Mesenteric fat pad (tissue), 1 donor: ENCODE measurements around the gene MZB1. TPM values are rescaled to one million over a fixed set of nuclear protein-coding genes. Genes with fewer than 3 reads are reported as not detected.
A peak's percentile ranks its signal among the peaks of the same experiment; 100 is the strongest.
"Not testable (repeated sequence)": the region's sequence is repeated elsewhere in the genome, so short reads cannot be mapped to it uniquely, and the experiment has no call there.

Experiments
- DNase-seq: peaks from one replicate; pipeline ENCODE4 v3.0.0-alpha.2; 2020; ENCODE audit warnings: low spot score
- total RNA-seq: library from RNA; stranded (reverse); fragmentation: NEBNext Ultra II Directional; extraction: Animal tissue kit (Norgen Biotek cat#: 25700); gene quantifications from one replicate; pipeline ENCODE4 v1.2.1, GENCODE V29; 2021
- donor health status: DM: yes; HTN: yes; CAD: no.

MZB1 gene
- total RNA-seq, 1 donor from 2014 or later = 0.61 TPM

GRCh38 chr5:139392678-139393496, 3.2 kb upstream of the MZB1 start:
- DNase-seq = no peak

GRCh38 chr5:139392324-139392677, 2.6 kb upstream of the MZB1 start:
- DNase-seq = no peak

GRCh38 chr5:139391570-139392323, 2.0 kb upstream of the MZB1 start:
- no peak for DNase-seq

- no peak for DNase-seq
Measured at GRCh38 chr5:139390639-139391569, 1.2 kb upstream of the MZB1 start.

- DNase-seq = no peak
Measured at GRCh38 chr5:139388198-139388821, 1.4 kb downstream of the MZB1 start.

- no peak for DNase-seq
Measured at GRCh38 chr5:139387611-139388197, 2.0 kb downstream of the MZB1 start.

- not testable (repeated sequence) for DNase-seq
Measured at GRCh38 chr5:139386956-139387355, 2.8 kb downstream of the MZB1 start.

- DNase-seq = no peak
Measured at GRCh38 chr5:139386050-139386438, 3.7 kb downstream of the MZB1 start.

GRCh38 chr5:139385061-139386049, 4.4 kb downstream of the MZB1 start:
- DNase-seq = no peak

- no peak for DNase-seq
Measured at GRCh38 chr5:139384591-139385051, 5.1 kb downstream of the MZB1 start.

GRCh38 chr5:139383993-139384590, 5.6 kb downstream of the MZB1 start:
- DNase-seq = no peak

GRCh38 chr5:139383275-139383992, 6.3 kb downstream of the MZB1 start, which contains the start of gene SLC23A1:
Gene SLC23A1 (minus strand): TSS chr5:139383297. CDS start chr5:139383253, 44 bp downstream.
- DNase-seq = no peak

GRCh38 chr5:139382807-139383206, 6.9 kb downstream of the MZB1 start:
- no peak for DNase-seq

- DNase-seq = no peak
Measured at GRCh38 chr5:139381837-139382761, 7.6 kb downstream of the MZB1 start.

- no peak for DNase-seq
Measured at GRCh38 chr5:139379626-139380449, 9.9 kb downstream of the MZB1 start.

- DNase-seq = peak; percentile 72
Measured at GRCh38 chr5:139378941-139379361, 10.8 kb downstream of the MZB1 start.
